ENCODE data around the gene RDH8.
"Not testable (repeated sequence)": the region's sequence is repeated elsewhere in the genome, so short reads cannot be mapped to it uniquely, and the experiment has no call there.

Gene RDH8

GRCh38 chr19:10005632-10006334 lies 7.5 kb upstream of the RDH8 start:
- DNase-seq (ENCODE audit: extremely low read depth in 1 of 2, low read depth in 1 of 2), result no peak

- DNase-seq (ENCODE audit: extremely low read depth in 1 of 2, low read depth in 1 of 2), result no peak
Measured at GRCh38 chr19:10006335-10006708, 7.0 kb upstream of the RDH8 start.

GRCh38 chr19:10006752-10007323 lies 6.4 kb upstream of the RDH8 start:
- DNase-seq (ENCODE audit: extremely low read depth in 1 of 2, low read depth in 1 of 2), result no peak

GRCh38 chr19:10007371-10008183 lies 5.7 kb upstream of the RDH8 start:
- DNase-seq (ENCODE audit: extremely low read depth in 1 of 2, low read depth in 1 of 2), result no peak

- no peak for DNase-seq (ENCODE audit: extremely low read depth in 1 of 2, low read depth in 1 of 2)
Measured at GRCh38 chr19:10008184-10008765, 5.0 kb upstream of the RDH8 start.

DNA sequence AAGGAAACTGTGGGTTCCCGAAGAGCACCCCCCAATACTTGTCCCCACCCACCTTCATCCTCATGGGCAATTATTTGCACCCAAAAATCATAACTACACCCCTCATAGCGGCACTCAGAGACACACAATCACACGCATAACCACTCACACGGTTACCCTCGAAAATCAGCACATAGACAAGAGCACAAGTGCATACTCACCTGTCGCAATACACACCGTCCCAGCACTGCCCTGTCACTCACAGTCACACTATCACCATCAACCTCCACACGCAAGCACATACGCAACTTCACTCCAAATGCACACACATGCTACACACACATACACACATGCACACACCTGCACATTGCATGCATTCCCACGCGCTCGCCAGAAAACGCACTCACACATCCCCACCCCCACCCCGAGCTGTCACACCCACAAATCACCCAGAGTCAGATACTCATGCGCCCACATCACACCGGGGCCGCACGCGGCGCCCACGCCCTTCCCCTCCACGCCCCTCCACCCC lies 3.5 kb upstream of the RDH8 start:
- DNase-seq (ENCODE audit: extremely low read depth in 1 of 2, low read depth in 1 of 2), result no peak

GRCh38 chr19:10010247-10010691 lies 3.0 kb upstream of the RDH8 start, which contains the start of gene COL5A3:
TSS of gene COL5A3 (minus strand) at chr19:10010504. CDS start at chr19:10010385, 119 bp downstream.
- no peak for DNase-seq (ENCODE audit: extremely low read depth in 1 of 2, low read depth in 1 of 2)

DNA sequence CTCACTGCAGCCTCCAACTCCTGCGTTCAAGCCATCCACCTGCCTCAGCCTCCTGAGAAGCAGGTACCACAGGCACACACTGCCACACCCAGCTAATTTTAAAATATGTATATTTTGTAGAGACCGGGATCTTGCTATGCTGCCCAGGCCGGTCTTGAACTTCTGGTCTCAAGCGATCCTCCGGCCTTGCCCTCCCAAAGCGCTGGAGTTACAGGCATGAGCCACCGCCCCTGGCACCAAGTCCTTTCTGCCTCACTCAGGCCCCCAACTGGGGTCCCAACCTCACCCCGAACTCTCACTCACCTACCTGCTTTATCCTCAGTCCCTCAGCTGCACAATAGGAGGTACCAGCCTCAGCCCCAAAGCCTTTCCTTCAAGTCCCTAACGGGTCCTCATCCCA lies 2.3 kb upstream of the RDH8 start:
- DNase-seq (ENCODE audit: extremely low read depth in 1 of 2, low read depth in 1 of 2), result no peak

GRCh38 chr19:10011974-10012373 lies 1.3 kb upstream of the RDH8 start:
- DNase-seq (ENCODE audit: extremely low read depth in 1 of 2, low read depth in 1 of 2), result no peak

- DNase-seq (ENCODE audit: extremely low read depth in 1 of 2, low read depth in 1 of 2), result no peak
Measured at GRCh38 chr19:10013834-10014618, 743 bp downstream of the RDH8 start.

DNA sequence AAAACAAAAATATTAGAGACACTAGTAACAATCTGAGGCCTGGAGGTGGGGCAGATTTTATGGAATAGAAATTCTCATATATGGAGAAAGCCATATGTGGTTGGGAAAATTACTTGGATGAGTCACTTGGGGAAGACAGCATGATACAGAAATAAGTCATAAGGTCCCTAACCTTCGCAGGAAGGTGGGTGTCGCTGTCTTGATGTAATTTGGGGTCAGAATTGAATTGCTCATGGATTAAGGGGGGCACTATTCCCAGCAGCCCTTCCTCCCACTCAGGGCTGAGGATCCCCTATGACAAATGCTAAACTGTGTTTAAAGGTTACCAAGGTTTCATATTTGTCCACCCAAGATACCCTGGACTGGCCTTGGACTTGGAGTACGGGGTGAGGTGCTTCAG lies 5.0 kb downstream of the RDH8 start:
- DNase-seq (ENCODE audit: extremely low read depth in 1 of 2, low read depth in 1 of 2), result no peak

- DNase-seq (ENCODE audit: extremely low read depth in 1 of 2, low read depth in 1 of 2), result no peak
Measured at GRCh38 chr19:10018786-10019185, 5.5 kb downstream of the RDH8 start.

DNA sequence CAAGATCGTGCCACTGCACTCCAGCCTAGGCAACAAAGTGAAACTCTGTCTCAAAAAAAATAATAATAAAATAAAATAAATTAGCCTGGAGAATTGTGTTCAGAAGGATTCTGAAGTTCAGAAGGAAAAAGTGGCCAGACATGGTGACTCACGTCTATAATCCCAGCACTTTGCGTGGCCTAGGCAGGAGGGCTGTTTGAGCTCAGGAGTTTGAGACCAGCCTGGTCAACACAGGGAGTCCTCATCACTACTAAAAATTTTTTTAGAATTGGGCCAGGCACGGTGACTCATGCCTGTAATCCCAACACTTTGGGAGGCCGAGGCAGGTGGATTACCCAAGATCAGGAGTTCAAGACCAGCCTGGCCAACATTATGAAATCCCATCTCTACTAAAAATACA lies 6.0 kb downstream of the RDH8 start:
- no peak for DNase-seq (ENCODE audit: extremely low read depth in 1 of 2, low read depth in 1 of 2)

- DNase-seq (ENCODE audit: extremely low read depth in 1 of 2, low read depth in 1 of 2), result no peak
Measured at GRCh38 chr19:10020851-10021250, 7.6 kb downstream of the RDH8 start.

- DNase-seq (ENCODE audit: extremely low read depth in 1 of 2, low read depth in 1 of 2), result no peak
Measured at GRCh38 chr19:10021446-10021845, 8.2 kb downstream of the RDH8 start.

DNA sequence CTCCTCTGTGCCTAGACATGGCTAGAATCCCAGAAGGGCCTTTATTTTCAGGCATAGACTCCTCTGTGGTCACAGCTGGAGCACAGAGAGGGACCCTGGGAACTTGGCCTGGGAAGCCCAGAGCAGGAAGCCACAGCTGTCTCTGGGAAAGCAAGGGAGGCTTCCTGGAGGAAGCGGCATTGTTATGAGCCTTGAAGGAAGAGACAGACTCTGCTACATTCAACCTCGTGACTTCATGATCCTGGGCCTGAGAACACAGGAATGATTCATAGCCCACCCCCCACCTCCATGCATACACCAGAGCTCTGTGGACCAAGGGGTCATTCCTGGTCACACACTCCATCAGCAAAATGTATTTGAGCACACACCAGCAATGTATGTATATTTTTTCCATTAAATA lies 8.6 kb downstream of the RDH8 start:
- DNase-seq (ENCODE audit: extremely low read depth in 1 of 2, low read depth in 1 of 2), result no peak

DNA sequence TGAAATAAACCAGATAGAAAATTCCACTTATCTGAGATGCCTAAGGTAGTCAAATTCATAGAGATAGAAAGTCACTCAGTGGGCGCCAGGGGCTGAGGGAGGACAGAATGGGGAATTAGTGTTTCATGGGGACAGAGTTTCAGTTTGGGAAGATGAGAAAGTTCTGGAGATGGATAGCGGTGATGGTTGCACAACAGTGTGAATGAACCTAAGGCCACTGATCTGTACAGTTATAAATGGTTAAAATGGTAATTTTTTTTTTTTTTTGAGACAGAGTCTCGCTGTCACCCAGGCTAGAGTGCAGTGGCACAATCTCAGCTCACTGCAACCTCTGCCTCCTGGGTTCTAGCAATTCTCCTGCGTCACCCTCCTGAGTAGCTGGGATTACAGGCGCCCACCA lies 9.8 kb downstream of the RDH8 start:
- not testable (repeated sequence) for DNase-seq (ENCODE audit: extremely low read depth in 1 of 2, low read depth in 1 of 2)

DNA sequence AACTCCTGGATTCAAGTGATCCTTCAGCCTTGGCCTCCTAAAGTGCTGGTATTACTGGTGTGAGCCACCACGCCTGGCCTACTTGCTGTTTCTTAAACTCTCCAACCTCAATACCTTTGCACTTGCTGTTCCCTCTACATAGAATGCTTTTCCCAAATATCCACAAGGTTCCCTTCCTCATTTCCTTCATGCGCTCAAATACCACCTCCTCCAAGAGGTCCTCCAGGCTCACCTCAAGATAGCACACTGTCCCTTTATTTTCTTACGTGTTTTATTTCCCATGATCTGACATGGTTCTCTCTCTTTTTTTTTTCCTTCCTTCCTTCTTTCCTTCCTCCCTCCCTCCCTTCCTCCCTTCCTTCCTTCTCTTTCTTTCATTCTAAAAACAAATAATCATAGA lies 13.5 kb downstream of the RDH8 start:
- no peak for DNase-seq (ENCODE audit: extremely low read depth in 1 of 2, low read depth in 1 of 2)

DNA sequence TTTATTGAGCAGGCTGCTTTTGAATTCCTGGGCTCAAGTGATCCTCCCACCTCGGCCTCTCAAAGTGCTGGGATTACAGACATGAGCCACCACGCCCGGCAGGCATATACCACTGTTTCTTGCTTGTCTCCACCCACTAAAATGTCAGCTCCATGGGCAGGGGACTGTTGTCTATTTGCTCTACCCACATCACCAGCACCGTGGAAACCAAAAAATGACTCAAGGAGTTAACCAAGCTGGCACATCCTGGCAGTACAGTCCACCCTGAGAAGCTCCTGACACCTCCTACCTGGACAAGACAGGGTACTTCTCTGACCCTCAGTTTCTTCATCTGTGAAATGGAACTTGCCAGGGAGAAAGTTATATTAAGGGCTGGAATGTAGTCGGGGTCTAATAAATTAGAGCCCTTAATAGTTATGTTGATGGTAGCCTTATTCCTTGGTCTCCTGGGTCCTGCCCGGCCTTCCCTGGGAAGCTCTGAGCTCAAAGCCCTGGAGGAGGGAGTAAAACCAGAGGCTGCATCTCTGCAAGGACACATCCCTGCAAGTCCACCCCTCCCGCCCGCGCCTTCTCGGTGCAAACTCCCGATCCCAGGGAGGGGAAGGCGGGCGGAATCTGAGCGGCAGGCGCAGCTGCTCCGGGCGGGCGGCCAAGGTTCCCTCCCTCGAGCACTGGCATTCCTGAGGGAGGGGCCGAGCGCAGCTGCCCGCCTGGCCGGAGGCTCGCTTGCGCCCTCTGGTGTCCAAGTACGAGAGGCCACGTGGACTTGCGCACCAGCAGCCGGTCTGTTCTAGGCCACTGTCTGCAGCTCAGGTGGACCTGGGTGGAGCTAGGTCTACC lies 14.1 kb downstream of the RDH8 start:
- peak; percentile 40 to 61 for DNase-seq (ENCODE audit: extremely low read depth in 1 of 2, low read depth in 1 of 2)

- DNase-seq (ENCODE audit: extremely low read depth in 1 of 2, low read depth in 1 of 2), result no peak
Measured at GRCh38 chr19:10033614-10034013, 20.3 kb downstream of the RDH8 start.

Data from activated CD8-positive, alpha-beta memory T cell treated with anti-CD3 and anti-CD28 coated beads for 1 hour (primary cell).